ENCODE measurements around the gene KMO. TPM values are rescaled to one million over a fixed set of nuclear protein-coding genes. Genes with fewer than 3 reads are reported as not detected.

The KMO gene
- total and polyA plus RNA-seq, 2 of the 8 experiments (the other 6 are each of a cell fraction or from before 2014, with no cell fraction given): not detected

GRCh38 chr1:241631674-241632073 lies 99.5 kb downstream of the KMO start:
- ChIA-PET POLR2A (ENCODE audit: partially characterized antibody) (interaction anchor here (0.7 kb wide), 1 partner anchor 49 kb away, joined by 3 read pairs; no protein-coding TSS in a partner anchor), CTCF (ENCODE audit: partially characterized antibody) (interaction anchor here (1.1 to 1.7 kb wide), 2 partner anchors 20 to 206 kb away, joined by 3 read pairs; no protein-coding TSS in a partner anchor)

More at GRCh38 chr1:241631674-241632073, 99.5 kb downstream of the KMO start:
- no peak overlapping the region for H3K18ac ChIP-seq (ENCODE audit: extremely low read depth, low read length)
- H3K9me3 ChIP-seq (ENCODE audit: insufficient read depth in 2 of 2, low read depth in 1 of 2, low read length in 1 of 2): no peaks in the 10 kb centered on the region
- H3K36me3 ChIP-seq (ENCODE audit: control insufficient read depth in 2 of 4, insufficient read depth in 4 of 4, low read length in 3 of 4): peaks cover 0 to 34% (median 11%) of the 10 kb centered on the region in 4 experiments; a peak in 6 of 8 replicates
- H4K5ac ChIP-seq (ENCODE audit: insufficient read length, low read depth, low read length): no peak overlapping the region
- no peak overlapping the region for H3K9ac ChIP-seq (replicated peaks in 1 of 4; ENCODE audit: extremely low read depth in 1 of 4, low read depth in 3 of 4, low read length in 3 of 4)
- H3K23me2 ChIP-seq (ENCODE audit: low read depth, low read length): no peaks in the 10 kb centered on the region
- H3K23ac ChIP-seq (ENCODE audit: insufficient read length): no peak overlapping the region
- no peak overlapping the region for H3K14ac ChIP-seq (ENCODE audit: insufficient read length)
- no peak overlapping the region for H2BK15ac ChIP-seq (ENCODE audit: low read length)
- no peak overlapping the region for H3K27ac ChIP-seq (ENCODE audit: low read depth, low read length)
- no peak overlapping the region for H2AK5ac ChIP-seq (ENCODE audit: low read depth, low read length)
- H3K79me2 ChIP-seq (ENCODE audit: control insufficient read depth in 1 of 2, insufficient read depth in 2 of 2, low read length in 2 of 2): peaks cover 0 to 62% of the 10 kb centered on the region in 2 experiments; a peak in 3 of 4 replicates
- WGBS, 2 experiments (ENCODE audit: extremely low coverage in 1 of 2, insufficient coverage in 1 of 2, insufficient read length in 1 of 2, insufficient replicate concordance in 2 of 2, low coverage in 1 of 2, low lambda C conversion rate in 2 of 2, missing lambda C conversion rate in 1 of 2): 86% methylated on average over 5 of the region's 5 CpGs; no CpG with 5 or more reads in 1 of the 2 experiments
- H3K4ac ChIP-seq (replicated peaks; ENCODE audit: insufficient read length, low read depth, low read length): no peak overlapping the region
- H3K79me1 ChIP-seq (ENCODE audit: low read depth, low read length): no peaks in the 10 kb centered on the region
- H2AFZ ChIP-seq (ENCODE audit: low read length): no peak overlapping the region
- no peak overlapping the region for H2BK20ac ChIP-seq (ENCODE audit: low read length)
- H4K91ac ChIP-seq (replicated peaks; ENCODE audit: insufficient read length, low read length): no peak overlapping the region
- no peak for DNase-seq (ENCODE audit: low read depth in 1 of 2, low spot score in 2 of 2)
- no peak for FAIRE-seq
- peaks cover 0 to 3% (median 0%) of the 10 kb centered on the region in 4 experiments; a peak in 3 of 7 replicates for H3K4me1 ChIP-seq (replicated peaks in 1 of 4; ENCODE audit: control insufficient read depth in 3 of 4, insufficient read depth in 4 of 4, low read length in 3 of 4)
- H3K4me2 ChIP-seq (ENCODE audit: insufficient read depth in 1 of 2, low read depth in 2 of 2, low read length in 2 of 2): no peak overlapping the region
- H2BK12ac ChIP-seq (ENCODE audit: low read depth, low read length): no peak overlapping the region
- H2BK5ac ChIP-seq (ENCODE audit: low read depth, low read length): no peak overlapping the region
- no peak overlapping the region for H3K56ac ChIP-seq (replicated peaks; ENCODE audit: insufficient read length, low read depth, low read length)
- H2BK120ac ChIP-seq (replicated peaks; ENCODE audit: low read depth, low read length): no peak overlapping the region
- no peak overlapping the region for H3K4me3 ChIP-seq (ENCODE audit: extremely low read depth in 1 of 4, insufficient read depth in 2 of 4, low read depth in 3 of 4, low read length in 4 of 4)
- H4K20me1 ChIP-seq (replicated peaks in 1 of 2; ENCODE audit: control insufficient read depth in 1 of 2, insufficient read depth in 2 of 2, low read length in 2 of 2): peaks cover 2 to 6% of the 10 kb centered on the region in 2 experiments
- no peak overlapping the region for H4K8ac ChIP-seq (ENCODE audit: extremely low read depth, insufficient read depth, low read length)
- H3K27me3 ChIP-seq (replicated peaks in 1 of 4; ENCODE audit: control insufficient read depth in 3 of 4, extremely low read depth in 1 of 4, insufficient read depth in 3 of 4, low read length in 3 of 4): no peaks in the 10 kb centered on the region
- TF ChIP-seq KDM1A (IDR thresholded peaks at IDR 0.05; ENCODE audit: borderline replicate concordance, low read length) (no peak), SUZ12 (IDR thresholded peaks at IDR 0.05; ENCODE audit: low read length) (no peak), ZNF274 (IDR thresholded peaks at IDR 0.05; ENCODE audit: borderline replicate concordance, extremely low read depth, low read length) (no peak), TBP (IDR thresholded peaks at IDR 0.05; ENCODE audit: low read depth, low read length) (no peak), CBX5 (IDR thresholded peaks at IDR 0.05; ENCODE audit: low read depth, low read length) (no peak), TCF12 (IDR thresholded peaks at IDR 0.05; ENCODE audit: low read depth, low read length) (no peak), RFX5 (IDR thresholded peaks at IDR 0.05; ENCODE audit: borderline replicate concordance, low read depth, low read length) (no peak), POLR2AphosphoS5 (IDR thresholded peaks at IDR 0.05; ENCODE audit: low read depth, low read length) (no peak), SIX5 (IDR thresholded peaks at IDR 0.05; ENCODE audit: low read depth, low read length) (no peak)
